ENCODE results near the gene ADAMTS7.

- TF ChIP-seq CTCF (IDR thresholded peaks at IDR 0.05 in 8 of 11, conservative IDR thresholded peaks at IDR 0.05 in 3 of 11) (no peak), POLR2AphosphoS5 (IDR thresholded peaks at IDR 0.05) (no peak), POLR2A (IDR thresholded peaks at IDR 0.05) (no peak)
These were observed 80.3 kb downstream of the ADAMTS7 start for GRCh38 chr15:78730955-78731354.
